Amniotic stem cell (primary cell): ENCODE measurements around the gene ABHD1.

Experiments used
- DNase-seq: peaks from one replicate; lab custom pipeline; 2025; lab: John Stamatoyannopoulos, UW

The ABHD1 gene

GRCh38 chr2:27086724-27087593 lies 36.7 kb upstream of the ABHD1 start, which contains the start of gene KHK:
Gene KHK, plus strand, starts transcription at chr2:27086772. Its CDS starts 488 bp downstream, at chr2:27087260.
- no peak for DNase-seq

- no peak for DNase-seq
These were observed 35.7 kb upstream of the ABHD1 start for GRCh38 chr2:27087823-27088410.

- DNase-seq = no peak
These were observed 35.0 kb upstream of the ABHD1 start for GRCh38 chr2:27088634-27089033.

GRCh38 chr2:27089111-27089954 lies 34.3 kb upstream of the ABHD1 start:
- DNase-seq = no peak

- no peak for DNase-seq
These were observed 31.6 kb upstream of the ABHD1 start for GRCh38 chr2:27091746-27092695.

GRCh38 chr2:27092696-27093429 lies 30.8 kb upstream of the ABHD1 start:
- DNase-seq = no peak

- no peak for DNase-seq
These were observed 29.9 kb upstream of the ABHD1 start for GRCh38 chr2:27093430-27094352.

- no peak for DNase-seq
These were observed 29.1 kb upstream of the ABHD1 start for GRCh38 chr2:27094353-27094984.

- DNase-seq = no peak
These were observed 28.2 kb upstream of the ABHD1 start for GRCh38 chr2:27095427-27095744.

GRCh38 chr2:27095745-27096651 lies 27.6 kb upstream of the ABHD1 start:
- DNase-seq = no peak

- no peak for DNase-seq
These were observed 26.8 kb upstream of the ABHD1 start for GRCh38 chr2:27096748-27097297.

GRCh38 chr2:27097341-27097740 lies 26.3 kb upstream of the ABHD1 start:
- DNase-seq = no peak

GRCh38 chr2:27099334-27099955 lies 24.2 kb upstream of the ABHD1 start:
- DNase-seq = no peak

GRCh38 chr2:27100036-27100435 lies 23.6 kb upstream of the ABHD1 start:
- DNase-seq = no peak

- no peak for DNase-seq
These were observed 21.3 kb upstream of the ABHD1 start for GRCh38 chr2:27102329-27102728.

- no peak for DNase-seq
These were observed 17.6 kb upstream of the ABHD1 start for GRCh38 chr2:27105981-27106380.

GRCh38 chr2:27108221-27108620 lies 15.4 kb upstream of the ABHD1 start:
- DNase-seq = no peak
